Aorta (tissue), 5 donors: ENCODE data around the gene ETV3. TPM values are rescaled to one million over a fixed set of nuclear protein-coding genes. Genes with fewer than 3 reads are reported as not detected.

ENCODE experiments used
- ATAC-seq: fragments of 200-7000 bp; cut with Tn5 transposase; one replicate; pipeline ENCODE4 v1.9.1; 2022; ENCODE audit warnings: moderate library complexity; ENCODE audit not compliant: low FRiP score
- DNase-seq, 2 donors: peaks; one replicate each; pipeline ENCODE4 v3.0.0-alpha.2; 2020
- H3K27ac ChIP-seq, 2 donors: one replicate each; pipeline ENCODE4 v1.5.1; 2013; ENCODE audit warnings: low read length in 2 of 2, mild to moderate bottlenecking in 2 of 2, moderate library complexity in 2 of 2, control low read depth in 1 of 2, inconsistent platforms in 1 of 2, low read depth in 1 of 2
- H3K27me3 ChIP-seq, 2 donors: one replicate each; pipeline ENCODE4 v1.6.1; 2013; ENCODE audit warnings: control low read depth in 1 of 2, low read length in 1 of 2, mild to moderate bottlenecking in 1 of 2, moderate library complexity in 1 of 2; ENCODE audit not compliant: insufficient read depth in 2 of 2, control insufficient read depth in 1 of 2
- H3K36me3 ChIP-seq, 2 donors: one replicate each; pipeline ENCODE4 v1.6.1; 2013; ENCODE audit warnings: control low read depth in 1 of 2, low read length in 1 of 2, mild to moderate bottlenecking in 1 of 2; ENCODE audit not compliant: insufficient read depth in 2 of 2, control insufficient read depth in 1 of 2
- H3K4me1 ChIP-seq, 2 donors: one replicate each; pipeline ENCODE4 v1.6.1; 2013; ENCODE audit warnings: low read length in 2 of 2, control low read depth in 1 of 2, mild to moderate bottlenecking in 1 of 2, moderate library complexity in 1 of 2; ENCODE audit not compliant: insufficient read depth in 2 of 2, control insufficient read depth in 1 of 2
- H3K4me3 ChIP-seq, 2 donors: one replicate each; pipeline ENCODE4 v1.5.1; 2013; ENCODE audit warnings: low read length in 2 of 2, control low read depth in 1 of 2, mild to moderate bottlenecking in 1 of 2
- H3K9me3 ChIP-seq: one replicate; pipeline ENCODE4 v1.6.1; 2013; ENCODE audit warnings: mild to moderate bottlenecking, low read length; ENCODE audit not compliant: control insufficient read depth
- WGBS, 2 donors: extraction: QIAGEN DNeasy Blood & Tissue Kit; methylation state at CpG; one replicate each; pipeline ENCODE4 v1.1.7; 2013; 5-methylcytosine and 5-hydroxymethylcytosine counted together
- intact Hi-C, 2 donors: fragments of 100-400 bp; cut with DNase I; formaldehyde crosslinking; loops; one replicate each; pipeline versions ENCODE4 v1.14.2 to v1.15.0; 2022
- polyA plus RNA-seq, 2 donors: library from polyadenylated mRNA; stranded (reverse); fragments of 200-250 nt; gene quantifications; one replicate each; pipeline ENCODE4 v1.2.3, GENCODE V29; 2013
- total RNA-seq, 2 donors: library from RNA; stranded (reverse); fragmentation: NEBNext Ultra II Directional; extraction: Animal tissue kit (Norgen Biotek cat#: 25700); gene quantifications; one replicate each; pipeline ENCODE4 v1.2.1, GENCODE V29; 2021
- donor health status: healthy with polysubstance abuse.
- donor health status: Bipolar disorder and iron deficiency.
- donor health status: DM: no; HTN: no; CAD: no.
- donor health status: DM: no; HTN: no; CAD: no.
- donor health status: DM: yes; HTN: yes; CAD: no.

The ETV3 gene
- total and polyA plus RNA-seq, 4 donors = 6.6 to 33.6 (median 22.2) TPM

GRCh38 chr1:157132616-157133167 lies 5.5 kb downstream of the ETV3 start:
- H3K27me3 ChIP-seq = no peaks in the 10 kb centered on the region
- peaks cover 7 to 17% of the 10 kb centered on the region in 2 donors for H3K36me3 ChIP-seq
- ATAC-seq (no peak), DNase-seq (no peak)
- no peaks in the 10 kb centered on the region for H3K9me3 ChIP-seq
- intact Hi-C loops = no loop called here
- 82 to 86% methylated on average over 2 of the region's 2 CpGs for WGBS, 2 donors
- H3K4me1 ChIP-seq = no peaks in the 10 kb centered on the region
- H3K4me3 ChIP-seq = no peak overlapping the region
- no peak overlapping the region for H3K27ac ChIP-seq

DNA sequence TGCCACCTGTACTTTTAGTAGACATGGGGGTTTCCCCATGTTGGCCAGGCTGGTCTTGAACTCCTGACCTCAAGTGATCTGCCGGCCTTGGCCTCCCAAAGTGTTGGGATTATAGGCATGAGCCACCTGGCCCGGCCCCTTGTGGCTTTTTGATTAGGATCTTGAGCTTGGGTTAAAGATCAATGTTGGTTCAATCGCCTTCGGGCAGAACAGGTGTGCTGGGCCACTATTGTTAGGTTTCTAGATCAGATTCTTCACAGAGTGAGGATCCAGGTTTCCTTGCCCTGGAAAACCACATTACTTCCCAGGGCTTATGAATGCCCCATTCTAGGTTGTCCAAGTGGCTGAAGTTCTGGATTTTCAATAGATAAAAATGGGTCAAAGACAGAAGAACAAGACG lies 6.1 kb downstream of the ETV3 start:
- intact Hi-C loops = no loop called here
- H3K4me3 ChIP-seq = no peak overlapping the region
- ATAC-seq (no peak), DNase-seq (no peak)
- H3K4me1 ChIP-seq = no peaks in the 10 kb centered on the region
- H3K27me3 ChIP-seq = no peaks in the 10 kb centered on the region
- H3K27ac ChIP-seq = no peak overlapping the region
- no peaks in the 10 kb centered on the region for H3K9me3 ChIP-seq
- peaks cover 7 to 17% of the 10 kb centered on the region in 2 donors for H3K36me3 ChIP-seq
- WGBS, 2 donors = 89 to 90% methylated on average over 5 of the region's 5 CpGs

DNA sequence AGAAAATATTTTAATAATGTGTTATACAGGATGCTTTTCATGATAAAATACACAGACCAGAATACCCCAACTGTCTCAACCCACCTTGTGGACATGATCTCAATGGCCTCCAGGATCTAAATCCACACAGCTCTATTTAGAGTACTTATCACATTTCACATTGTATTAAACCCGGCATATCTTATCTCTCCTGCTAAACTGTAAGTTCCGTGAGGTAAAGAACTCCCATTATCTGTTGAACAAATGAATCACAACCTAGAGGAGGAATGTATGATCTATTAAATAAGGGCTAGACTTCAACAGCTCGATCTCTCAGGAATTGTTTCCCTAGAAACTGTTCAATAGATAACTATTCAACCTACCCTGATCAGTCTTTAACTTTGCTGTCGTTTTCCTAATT lies 6.9 kb downstream of the ETV3 start:
- Histone ChIP-seq H3K4me3 (no peak overlapping the region), H3K27me3 (no peaks in the 10 kb centered on the region), H3K27ac (no peak overlapping the region), H3K4me1 (no peaks in the 10 kb centered on the region), H3K36me3 (peaks cover 10 to 17% of the 10 kb centered on the region in 2 donors), H3K9me3 (no peaks in the 10 kb centered on the region)
- ATAC-seq = no peak
- 69 to 70% methylated on average over 4 of the region's 4 CpGs for WGBS, 2 donors
- intact Hi-C loops = no loop called here
- DNase-seq = no peak

GRCh38 chr1:157124855-157125254 lies 13.3 kb downstream of the ETV3 start:
- no peaks in the 10 kb centered on the region for H3K4me1 ChIP-seq
- H3K27me3 ChIP-seq = no peaks in the 10 kb centered on the region
- ATAC-seq = no peak
- intact Hi-C loops = no loop called here
- 77 to 82% methylated on average over 7 of the region's 7 CpGs for WGBS, 2 donors
- DNase-seq = no peak
- H3K9me3 ChIP-seq = no peaks in the 10 kb centered on the region
- H3K27ac ChIP-seq = no peak overlapping the region
- no peak overlapping the region for H3K4me3 ChIP-seq
- peaks cover 8 to 18% of the 10 kb centered on the region in 2 donors for H3K36me3 ChIP-seq

DNA sequence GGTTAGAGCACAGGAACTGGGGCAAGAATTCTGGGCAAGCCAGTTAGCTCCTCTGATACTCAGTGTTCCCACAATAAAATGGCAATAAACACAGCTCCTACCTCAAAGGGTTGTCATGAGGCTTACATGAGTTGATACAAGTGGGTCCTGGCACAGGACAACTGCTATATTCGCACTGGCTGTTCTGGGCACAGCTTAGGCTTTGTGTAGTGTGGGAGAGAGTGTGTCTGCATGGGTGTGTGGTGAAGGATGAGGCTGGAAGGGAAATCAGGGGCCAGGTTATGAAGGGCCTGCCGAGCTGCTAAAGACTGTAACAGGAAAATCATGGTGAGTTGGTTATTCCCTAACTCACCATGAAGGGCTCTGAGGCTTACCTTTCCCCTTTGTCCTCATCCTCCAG lies 18.7 kb downstream of the ETV3 start:
- no peaks in the 10 kb centered on the region for H3K27me3 ChIP-seq
- H3K4me3 ChIP-seq = no peak overlapping the region
- no peaks in the 10 kb centered on the region for H3K4me1 ChIP-seq
- no peak for DNase-seq
- no peak for ATAC-seq
- H3K27ac ChIP-seq = no peak overlapping the region
- H3K9me3 ChIP-seq = no peaks in the 10 kb centered on the region
- H3K36me3 ChIP-seq = peaks cover 0 to 7% of the 10 kb centered on the region in 2 donors
- intact Hi-C loops = no loop called here
- WGBS, 2 donors = 77 to 84% methylated on average over 2 of the region's 2 CpGs

DNA sequence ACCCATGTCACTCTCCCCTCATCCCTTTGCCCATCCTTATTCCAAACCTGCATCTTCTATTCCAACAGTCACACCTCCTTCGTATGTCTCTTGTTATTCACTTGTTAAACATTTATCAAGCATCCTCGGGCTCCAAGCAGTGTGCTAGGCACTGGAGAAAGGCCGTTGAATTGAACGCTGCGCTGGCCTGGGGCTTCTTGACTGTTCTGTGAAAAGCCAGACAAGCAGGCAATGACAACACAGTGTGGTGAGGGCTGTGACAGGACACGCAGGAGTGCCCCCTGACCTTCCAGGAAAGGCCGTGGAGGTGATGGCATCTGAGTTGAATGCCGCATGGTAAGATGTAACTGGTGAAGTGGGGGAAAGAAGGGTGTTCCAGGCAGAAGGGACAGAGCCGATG lies 19.2 kb downstream of the ETV3 start:
- intact Hi-C loops = no loop called here
- DNase-seq (no peak), ATAC-seq (no peak)
- no peak overlapping the region for H3K4me3 ChIP-seq
- H3K27ac ChIP-seq = no peak overlapping the region
- no peaks in the 10 kb centered on the region for H3K27me3 ChIP-seq
- peaks cover 0 to 7% of the 10 kb centered on the region in 2 donors for H3K36me3 ChIP-seq
- no peaks in the 10 kb centered on the region for H3K9me3 ChIP-seq
- WGBS, 2 donors = 86 to 88% methylated on average over 9 of the region's 9 CpGs
- H3K4me1 ChIP-seq = no peaks in the 10 kb centered on the region

DNA sequence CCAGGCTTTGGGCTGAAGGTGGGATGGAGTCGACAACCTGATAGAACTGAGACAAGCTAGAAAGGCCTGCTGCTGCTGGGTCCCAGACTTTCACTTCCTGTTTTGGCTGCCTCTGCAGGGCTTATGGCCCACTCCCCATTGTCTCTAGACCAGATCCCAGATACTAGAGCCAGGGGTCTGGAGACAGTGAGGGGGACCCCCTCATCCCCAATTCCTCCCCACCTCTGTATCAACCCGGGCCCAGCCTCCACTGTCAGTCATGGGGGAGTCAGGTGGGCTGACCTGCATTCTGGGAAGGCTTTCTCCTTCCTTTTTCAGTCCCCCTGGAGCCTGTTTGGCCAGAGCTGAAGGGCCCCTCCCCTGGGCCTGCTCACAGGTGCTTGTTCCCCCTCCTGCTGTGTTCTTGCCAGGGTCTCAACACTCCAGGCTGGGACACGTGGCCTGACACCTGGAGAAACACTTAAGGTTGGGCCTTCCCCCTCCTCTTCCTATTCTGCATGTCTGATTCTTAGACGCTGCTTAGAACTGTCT lies 20.6 kb downstream of the ETV3 start:
- Histone ChIP-seq H3K36me3 (peaks cover 0 to 2% of the 10 kb centered on the region in 2 donors), H3K4me3 (no peak overlapping the region), H3K27me3 (no peaks in the 10 kb centered on the region), H3K27ac (no peak overlapping the region), H3K9me3 (no peaks in the 10 kb centered on the region), H3K4me1 (no peaks in the 10 kb centered on the region)
- intact Hi-C loops = no loop called here
- DNase-seq = no peak
- ATAC-seq = no peak
- 71% methylated on average over 4 of the region's 4 CpGs for WGBS, 2 donors

DNA sequence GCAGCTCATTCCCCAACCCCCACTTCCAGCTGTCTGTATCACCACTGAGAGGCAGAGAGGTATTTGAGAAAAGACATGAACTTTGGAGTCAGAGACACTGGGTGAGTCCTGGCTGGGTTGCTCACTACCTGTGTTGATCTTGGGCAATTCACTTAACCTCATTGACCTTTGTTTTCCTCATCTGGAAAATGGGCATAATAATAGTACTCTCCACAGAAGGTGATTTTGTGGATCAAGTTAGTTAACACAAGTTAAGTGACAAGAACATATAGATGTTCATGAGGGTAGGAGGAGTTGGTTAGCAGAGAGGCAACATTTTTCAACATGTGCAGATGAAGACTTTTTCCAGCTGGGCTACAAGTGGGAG lies 21.5 kb downstream of the ETV3 start:
- no peak overlapping the region for H3K27ac ChIP-seq
- no peaks in the 10 kb centered on the region for H3K4me1 ChIP-seq
- intact Hi-C loops = no loop called here
- no peaks in the 10 kb centered on the region for H3K36me3 ChIP-seq
- no peaks in the 10 kb centered on the region for H3K9me3 ChIP-seq
- ATAC-seq (no peak), DNase-seq (no peak)
- no peak overlapping the region for H3K4me3 ChIP-seq
- no peaks in the 10 kb centered on the region for H3K27me3 ChIP-seq

GRCh38 chr1:157115851-157116736 lies 22.1 kb downstream of the ETV3 start:
- Histone ChIP-seq H3K27me3 (no peaks in the 10 kb centered on the region), H3K36me3 (no peaks in the 10 kb centered on the region), H3K9me3 (no peaks in the 10 kb centered on the region), H3K27ac (no peak overlapping the region), H3K4me1 (no peaks in the 10 kb centered on the region), H3K4me3 (no peak overlapping the region)
- intact Hi-C loops = no loop called here
- ATAC-seq = no peak
- 60 to 72% methylated on average over 16 of the region's 16 CpGs for WGBS, 2 donors
- no peak for DNase-seq
